ENCODE results near the gene LHPP. TPM values are rescaled to one million over a fixed set of nuclear protein-coding genes. Genes with fewer than 3 reads are reported as not detected.

Gene LHPP
- total RNA-seq, 4 donors from 2014 or later, result 12.3 to 25.0 (median 16.2) TPM

DNA sequence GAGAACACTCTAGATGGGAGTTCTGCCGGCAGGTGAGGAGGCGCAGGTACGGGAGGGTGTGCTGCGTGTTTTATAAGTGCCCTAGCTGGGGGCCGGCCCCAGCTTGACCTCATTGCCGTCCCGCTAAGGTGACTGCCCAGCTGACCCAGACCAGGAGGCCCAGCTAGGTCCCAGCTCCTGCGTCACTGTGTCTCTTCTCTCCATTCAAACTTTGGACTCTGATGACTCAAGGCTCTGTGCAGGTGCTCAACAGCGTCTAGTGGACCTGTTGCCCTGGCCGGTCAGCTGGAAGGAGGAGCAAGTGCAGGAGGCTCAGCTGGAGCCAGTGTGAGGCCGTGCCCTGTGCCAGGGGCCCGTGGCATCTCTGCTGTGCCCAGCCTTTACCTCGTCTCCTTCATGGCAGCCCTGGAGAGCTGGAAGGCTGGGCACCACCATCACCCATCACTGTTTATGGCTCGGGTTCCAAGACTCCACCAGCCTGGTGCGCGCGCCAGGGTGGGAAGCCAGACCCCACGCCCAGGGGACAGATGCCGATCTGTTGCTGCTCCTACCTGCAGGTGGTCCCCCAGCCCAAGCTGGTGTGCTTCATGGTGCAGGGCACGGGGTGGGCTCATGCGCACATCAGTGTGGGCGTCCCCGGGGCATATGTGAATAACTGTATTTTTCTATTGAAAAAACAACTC is 14.6 kb downstream of the LHPP start:
- no peak for TF ChIP-seq EP300 (IDR thresholded peaks at IDR 0.05)
- no peak for TF ChIP-seq CTCF (IDR thresholded peaks at IDR 0.05)
- no peak for TF ChIP-seq POLR2AphosphoS5 (IDR thresholded peaks at IDR 0.05)
- no peak for TF ChIP-seq POLR2A (IDR thresholded peaks at IDR 0.05)
- H3K27me3 ChIP-seq, result no peaks in the 10 kb centered on the region
- H3K4me3 ChIP-seq, result no peak overlapping the region
- 98% methylated on average over 7 of the region's 23 CpGs; no CpG with 5 or more reads in 1 of the 2 donors for WGBS, 2 donors (ENCODE audit: low coverage in 1 of 2)
- H3K4me1 ChIP-seq, result no peaks in the 10 kb centered on the region
- H3K27ac ChIP-seq, result no peak overlapping the region
- no peak for ATAC-seq
- no peaks in the 10 kb centered on the region for H3K36me3 ChIP-seq
- no peaks in the 10 kb centered on the region for H3K9me3 ChIP-seq

- Histone ChIP-seq H3K27ac (no peak overlapping the region), H3K4me1 (no peaks in the 10 kb centered on the region), H3K9me3 (no peaks in the 10 kb centered on the region), H3K27me3 (no peaks in the 10 kb centered on the region), H3K36me3 (no peaks in the 10 kb centered on the region), H3K4me3 (no peak overlapping the region)
- 60% methylated on average over 2 of the region's 11 CpGs; no CpG with 5 or more reads in 1 of the 2 donors for WGBS, 2 donors (ENCODE audit: low coverage in 1 of 2)
- TF ChIP-seq EP300 (IDR thresholded peaks at IDR 0.05) (no peak), POLR2AphosphoS5 (IDR thresholded peaks at IDR 0.05) (no peak), CTCF (IDR thresholded peaks at IDR 0.05) (no peak), POLR2A (IDR thresholded peaks at IDR 0.05) (no peak)
- ATAC-seq, result no peak
Observed at GRCh38 chr10:124477614-124478363, 16.2 kb downstream of the LHPP start.

GRCh38 chr10:124478515-124478914 is 16.9 kb downstream of the LHPP start:
- 57 to 97% methylated on average over 2 to 6 of the region's 14 CpGs for WGBS, 2 donors (ENCODE audit: low coverage in 1 of 2)
- no peaks in the 10 kb centered on the region for H3K4me1 ChIP-seq
- TF ChIP-seq EP300 (IDR thresholded peaks at IDR 0.05), result no peak
- TF ChIP-seq POLR2A (IDR thresholded peaks at IDR 0.05), result no peak
- TF ChIP-seq CTCF (IDR thresholded peaks at IDR 0.05), result no peak
- no peak for TF ChIP-seq POLR2AphosphoS5 (IDR thresholded peaks at IDR 0.05)
- H3K27ac ChIP-seq, result no peak overlapping the region
- no peak overlapping the region for H3K4me3 ChIP-seq
- no peaks in the 10 kb centered on the region for H3K27me3 ChIP-seq
- no peak for ATAC-seq
- no peaks in the 10 kb centered on the region for H3K9me3 ChIP-seq
- no peaks in the 10 kb centered on the region for H3K36me3 ChIP-seq

GRCh38 chr10:124480860-124481259 is 19.2 kb downstream of the LHPP start:
- TF ChIP-seq POLR2A (IDR thresholded peaks at IDR 0.05) (no peak), POLR2AphosphoS5 (IDR thresholded peaks at IDR 0.05) (no peak), CTCF (IDR thresholded peaks at IDR 0.05) (no peak), EP300 (IDR thresholded peaks at IDR 0.05) (no peak)
- Histone ChIP-seq H3K27ac (no peak overlapping the region), H3K4me3 (no peak overlapping the region), H3K36me3 (no peaks in the 10 kb centered on the region), H3K27me3 (no peaks in the 10 kb centered on the region), H3K9me3 (no peaks in the 10 kb centered on the region), H3K4me1 (no peaks in the 10 kb centered on the region)
- no peak for ATAC-seq
- WGBS, 2 donors (ENCODE audit: low coverage in 1 of 2), result 86 to 87% methylated on average over 2 to 5 of the region's 5 CpGs
